Ecto neural progenitor cell (in vitro differentiated cells): ENCODE data around the gene TGFBR3.

Source experiments
- DNase-seq: peaks from one replicate; pipeline ENCODE4 v3.0.0-alpha.2; 2018; ENCODE audit warnings: low spot score

The TGFBR3 gene

GRCh38 chr1:91754816-91755580 is 131.0 kb downstream of the TGFBR3 start:
- no peak for DNase-seq

GRCh38 chr1:91754348-91754747 is 131.6 kb downstream of the TGFBR3 start:
- no peak for DNase-seq

- no peak for DNase-seq
Observed at GRCh38 chr1:91753878-91754277, 132.1 kb downstream of the TGFBR3 start.

- no peak for DNase-seq
Observed at GRCh38 chr1:91752324-91752723, 133.6 kb downstream of the TGFBR3 start.

- no peak for DNase-seq
Observed at GRCh38 chr1:91751275-91751674, 134.7 kb downstream of the TGFBR3 start.

- DNase-seq: no peak
Observed at GRCh38 chr1:91750398-91750996, 135.5 kb downstream of the TGFBR3 start.

GRCh38 chr1:91749788-91750231 is 136.1 kb downstream of the TGFBR3 start:
- DNase-seq: no peak

GRCh38 chr1:91747666-91748065 is 138.3 kb downstream of the TGFBR3 start:
- DNase-seq: no peak

GRCh38 chr1:91746728-91747338 is 139.1 kb downstream of the TGFBR3 start:
- DNase-seq: no peak

GRCh38 chr1:91745640-91746373 is 140.1 kb downstream of the TGFBR3 start:
- DNase-seq: no peak

- no peak for DNase-seq
Observed at GRCh38 chr1:91744953-91745639, 140.9 kb downstream of the TGFBR3 start.

GRCh38 chr1:91742848-91743292 is 143.1 kb downstream of the TGFBR3 start:
- no peak for DNase-seq

GRCh38 chr1:91741906-91742305 is 144.0 kb downstream of the TGFBR3 start:
- no peak for DNase-seq

GRCh38 chr1:91741301-91741700 is 144.7 kb downstream of the TGFBR3 start:
- no peak for DNase-seq

GRCh38 chr1:91737650-91738049 is 148.3 kb downstream of the TGFBR3 start:
- DNase-seq: no peak

- peak; percentile 65 for DNase-seq
Observed at GRCh38 chr1:91736715-91737615, 149.0 kb downstream of the TGFBR3 start.

- DNase-seq: no peak
Observed at GRCh38 chr1:91736146-91736714, 149.7 kb downstream of the TGFBR3 start.

GRCh38 chr1:91735266-91735845 is 150.6 kb downstream of the TGFBR3 start:
- DNase-seq: no peak

GRCh38 chr1:91734761-91735160 is 151.2 kb downstream of the TGFBR3 start:
- no peak for DNase-seq

- no peak for DNase-seq
Observed at GRCh38 chr1:91733108-91733710, 152.7 kb downstream of the TGFBR3 start.
